ENCODE results near the gene CD86.

GRCh38 chr3:122010506-122010905 is 44.7 kb upstream of the CD86 start:
- no peak for TF ChIP-seq EZH2 (IDR thresholded peaks at IDR 0.05)
- no peak for TF ChIP-seq POLR2AphosphoS5 (IDR thresholded peaks at IDR 0.05; ENCODE audit: borderline replicate concordance, low read depth, low read length)
